ENCODE data around the gene RUNX2.

The RUNX2 gene

GRCh38 chr6:45630801-45631200, 302.7 kb downstream of the RUNX2 start:
- DNase-seq, result no peak

GRCh38 chr6:45631396-45631795, 303.3 kb downstream of the RUNX2 start:
- DNase-seq, result no peak

GRCh38 chr6:45633272-45633908, 305.3 kb downstream of the RUNX2 start:
- no peak for DNase-seq

GRCh38 chr6:45634231-45634630, 306.1 kb downstream of the RUNX2 start:
- DNase-seq, result no peak

- DNase-seq, result no peak
Measured at GRCh38 chr6:45635284-45635867, 307.2 kb downstream of the RUNX2 start.

GRCh38 chr6:45637056-45637455, 308.9 kb downstream of the RUNX2 start:
- DNase-seq, result no peak

- DNase-seq, result no peak
Measured at GRCh38 chr6:45637611-45638257, 309.6 kb downstream of the RUNX2 start.

GRCh38 chr6:45640081-45640491, 312.0 kb downstream of the RUNX2 start:
- DNase-seq, result no peak

- DNase-seq, result no peak
Measured at GRCh38 chr6:45640811-45641210, 312.7 kb downstream of the RUNX2 start.

- no peak for DNase-seq
Measured at GRCh38 chr6:45642331-45643125, 314.4 kb downstream of the RUNX2 start.

- no peak for DNase-seq
Measured at GRCh38 chr6:45643126-45643525, 315.0 kb downstream of the RUNX2 start.

GRCh38 chr6:45644720-45645119, 316.6 kb downstream of the RUNX2 start:
- DNase-seq, result no peak

GRCh38 chr6:45645302-45645701, 317.2 kb downstream of the RUNX2 start:
- DNase-seq, result no peak

- DNase-seq, result no peak
Measured at GRCh38 chr6:45647341-45648261, 319.5 kb downstream of the RUNX2 start.

- no peak for DNase-seq
Measured at GRCh38 chr6:45648262-45648620, 320.1 kb downstream of the RUNX2 start.

GRCh38 chr6:45650524-45651135, 322.5 kb downstream of the RUNX2 start:
- DNase-seq, result no peak

GRCh38 chr6:45651301-45651700, 323.2 kb downstream of the RUNX2 start:
- DNase-seq, result no peak

GRCh38 chr6:45652416-45652815, 324.3 kb downstream of the RUNX2 start:
- DNase-seq, result no peak

GRCh38 chr6:45653117-45653883, 325.2 kb downstream of the RUNX2 start:
- DNase-seq, result no peak

GRCh38 chr6:45654673-45655072, 326.5 kb downstream of the RUNX2 start:
- no peak for DNase-seq

- DNase-seq, result no peak
Measured at GRCh38 chr6:45655745-45656476, 327.8 kb downstream of the RUNX2 start.
